Activated T-helper 2 cell treated with anti-CD3 and anti-CD28 coated beads, Interferon-gamma antibody, Interleukin-2, Interleukin-4, amounts not matched to agents 10 μg/mL and 5 μg/mL and 100 μg/mL, durations not matched to agents 14 hours and 24 hours and 36 hours (primary cell): ENCODE results near the gene GNAL. TPM values are rescaled to one million over a fixed set of nuclear protein-coding genes. Genes with fewer than 3 reads are reported as not detected.
A peak's percentile ranks its signal among the peaks of the same experiment; 100 is the strongest.
"Not testable (repeated sequence)": the region's sequence is repeated elsewhere in the genome, so short reads cannot be mapped to it uniquely, and the experiment has no call there.

Source experiments
- DNase-seq: peaks from one replicate; pipeline ENCODE4 v3.0.0; 2021; ENCODE audit warnings: low spot score
- H3K27ac Mint-ChIP-seq: one replicate; pipeline ENCODE4 v1.8.0; 2021; ENCODE audit warnings: mixed read lengths
- H3K27me3 Mint-ChIP-seq: one replicate; pipeline ENCODE4 v1.8.0; 2021; ENCODE audit warnings: low read depth, mixed read lengths
- H3K36me3 Mint-ChIP-seq: one replicate; pipeline ENCODE4 v1.8.0; 2021; ENCODE audit warnings: low read depth, mixed read lengths
- H3K4me1 Mint-ChIP-seq: one replicate; pipeline ENCODE4 v1.8.0; 2021; ENCODE audit warnings: low read depth, mixed read lengths
- H3K4me3 Mint-ChIP-seq: one replicate; pipeline ENCODE4 v1.8.0; 2021; ENCODE audit warnings: low read depth, mild to moderate bottlenecking, moderate library complexity, mixed read lengths
- H3K9me3 Mint-ChIP-seq: one replicate; pipeline ENCODE4 v1.8.0; 2021; ENCODE audit warnings: mixed read lengths
- intact Hi-C: fragments of 100-400 bp; cut with micrococcal nuclease; formaldehyde crosslinking; loops from one replicate; pipeline ENCODE4 v1.15.1; 2023
- total RNA-seq: library from RNA; stranded (reverse); gene quantifications from 2 replicates; pipeline ENCODE4 v1.2.3, GENCODE V29; 2022

GNAL gene
- total RNA-seq, 1 donor from 2014 or later: 0.52 TPM

- Mint-ChIP-seq H3K9me3 (no peaks in the 10 kb centered on the region), H3K4me3 (no peak overlapping the region), H3K36me3 (no peaks in the 10 kb centered on the region), H3K27ac (no peak overlapping the region), H3K4me1 (no peaks in the 10 kb centered on the region), H3K27me3 (peaks cover 13% of the 10 kb centered on the region)
- DNase-seq: no peak
- intact Hi-C loops: no loop called here
Observed at GRCh38 chr18:11714244-11714918, 25.3 kb downstream of the GNAL start.

GRCh38 chr18:11716767-11717315 lies 27.8 kb downstream of the GNAL start:
- H3K27me3 Mint-ChIP-seq, H3K27ac Mint-ChIP-seq, H3K4me1 Mint-ChIP-seq, H3K9me3 Mint-ChIP-seq, DNase-seq, intact Hi-C loops, H3K4me3 Mint-ChIP-seq, H3K36me3 Mint-ChIP-seq: not testable (repeated sequence)

- intact Hi-C loops: no loop called here
- DNase-seq: no peak
- Mint-ChIP-seq H3K4me3 (no peak overlapping the region), H3K36me3 (no peaks in the 10 kb centered on the region), H3K9me3 (no peaks in the 10 kb centered on the region), H3K27me3 (peaks cover 4% of the 10 kb centered on the region), H3K27ac (no peak overlapping the region), H3K4me1 (no peaks in the 10 kb centered on the region)
Observed at GRCh38 chr18:11719050-11719449, 30.0 kb downstream of the GNAL start.

- Mint-ChIP-seq H3K36me3 (no peaks in the 10 kb centered on the region), H3K27me3 (peaks cover 4% of the 10 kb centered on the region), H3K9me3 (no peaks in the 10 kb centered on the region), H3K4me1 (no peaks in the 10 kb centered on the region), H3K4me3 (no peak overlapping the region), H3K27ac (no peak overlapping the region)
- no peak for DNase-seq
- intact Hi-C loops: no loop called here
Observed at GRCh38 chr18:11719621-11720020, 30.6 kb downstream of the GNAL start.

GRCh38 chr18:11721720-11722119 lies 32.7 kb downstream of the GNAL start:
- H3K9me3 Mint-ChIP-seq: no peaks in the 10 kb centered on the region
- no peak for DNase-seq
- no peak overlapping the region for H3K27ac Mint-ChIP-seq
- H3K4me3 Mint-ChIP-seq: no peak overlapping the region
- H3K27me3 Mint-ChIP-seq: peaks cover 11% of the 10 kb centered on the region
- no peaks in the 10 kb centered on the region for H3K36me3 Mint-ChIP-seq
- intact Hi-C loops: no loop called here
- H3K4me1 Mint-ChIP-seq: no peaks in the 10 kb centered on the region

DNA sequence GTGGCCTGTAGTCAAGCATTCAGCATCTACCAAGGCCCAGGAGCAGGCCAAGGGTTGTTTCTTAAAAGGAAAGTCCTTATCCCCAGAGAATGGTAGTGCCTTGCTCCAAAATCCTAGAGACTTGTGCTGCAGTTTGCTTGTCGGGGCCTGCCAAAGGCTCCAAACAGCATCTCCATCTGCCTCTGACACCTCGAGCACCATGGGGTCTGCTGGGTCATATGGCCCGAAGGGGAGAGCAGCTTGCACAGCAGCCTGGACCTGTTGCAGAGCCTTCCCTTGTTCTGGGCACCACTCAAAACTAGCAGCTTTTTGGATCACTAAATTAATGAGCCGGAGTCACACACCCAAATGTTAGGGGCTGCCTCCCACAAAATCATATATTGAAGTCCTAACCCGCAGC lies 35.7 kb downstream of the GNAL start:
- intact Hi-C loops: no loop called here
- Mint-ChIP-seq H3K4me1 (no peaks in the 10 kb centered on the region), H3K27me3 (peaks cover 18% of the 10 kb centered on the region), H3K27ac (no peak overlapping the region), H3K4me3 (no peak overlapping the region), H3K36me3 (no peaks in the 10 kb centered on the region), H3K9me3 (no peaks in the 10 kb centered on the region)
- DNase-seq: no peak

DNA sequence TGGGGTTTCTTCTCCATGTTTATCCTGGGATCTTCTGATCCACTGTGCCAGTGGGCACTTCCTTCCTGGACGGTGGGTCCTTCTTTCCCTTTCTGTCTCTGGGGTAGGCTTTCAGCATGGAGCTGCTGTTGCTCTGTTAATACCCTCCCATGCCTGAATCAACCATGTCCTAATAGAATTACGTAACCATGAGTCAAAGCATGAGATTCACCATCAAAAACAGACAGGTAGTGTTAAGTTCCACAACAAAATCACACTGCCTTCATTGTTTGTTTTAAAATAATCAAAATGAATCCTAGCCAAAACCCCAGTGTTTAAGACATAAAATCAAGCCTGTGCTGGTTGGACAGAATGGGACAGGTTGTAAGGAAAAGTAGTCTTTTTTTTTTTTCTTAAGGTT lies 37.5 kb downstream of the GNAL start:
- peaks cover 18% of the 10 kb centered on the region for H3K27me3 Mint-ChIP-seq
- H3K27ac Mint-ChIP-seq: no peak overlapping the region
- no peaks in the 10 kb centered on the region for H3K9me3 Mint-ChIP-seq
- no peak overlapping the region for H3K4me3 Mint-ChIP-seq
- DNase-seq: no peak
- H3K4me1 Mint-ChIP-seq: no peaks in the 10 kb centered on the region
- no peaks in the 10 kb centered on the region for H3K36me3 Mint-ChIP-seq
- intact Hi-C loops: no loop called here

DNA sequence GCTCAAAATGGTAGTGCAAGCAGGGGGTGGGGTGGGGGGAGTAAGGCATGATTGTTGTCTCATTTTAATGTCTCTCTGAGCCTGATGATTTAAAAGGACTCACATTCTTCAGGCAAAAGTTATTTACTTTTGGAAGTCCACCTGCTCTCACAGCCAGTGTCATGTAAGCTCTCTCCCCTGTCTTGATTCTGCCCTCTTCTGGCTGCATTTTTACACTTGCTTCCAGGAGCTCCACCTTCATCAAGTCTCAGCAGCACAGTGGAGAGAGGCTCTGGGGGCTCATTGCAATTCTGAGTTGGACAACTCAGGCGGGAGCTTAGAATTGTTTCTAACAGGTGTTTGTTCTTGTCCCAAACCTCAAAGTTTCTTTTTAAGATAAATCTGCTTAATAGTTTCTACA lies 39.2 kb downstream of the GNAL start:
- no peak overlapping the region for H3K4me3 Mint-ChIP-seq
- H3K27me3 Mint-ChIP-seq: peaks cover 28% of the 10 kb centered on the region
- H3K4me1 Mint-ChIP-seq: no peaks in the 10 kb centered on the region
- intact Hi-C loops: no loop called here
- no peak for DNase-seq
- no peak overlapping the region for H3K27ac Mint-ChIP-seq
- no peaks in the 10 kb centered on the region for H3K36me3 Mint-ChIP-seq
- no peaks in the 10 kb centered on the region for H3K9me3 Mint-ChIP-seq

- H3K36me3 Mint-ChIP-seq: no peaks in the 10 kb centered on the region
- no peaks in the 10 kb centered on the region for H3K4me1 Mint-ChIP-seq
- H3K9me3 Mint-ChIP-seq: no peaks in the 10 kb centered on the region
- DNase-seq: no peak
- H3K27ac Mint-ChIP-seq: no peak overlapping the region
- no peak overlapping the region for H3K4me3 Mint-ChIP-seq
- intact Hi-C loops: no loop called here
- H3K27me3 Mint-ChIP-seq: peaks cover 33% of the 10 kb centered on the region
Observed at GRCh38 chr18:11729556-11729955, 40.5 kb downstream of the GNAL start.

GRCh38 chr18:11733031-11733430 lies 44.0 kb downstream of the GNAL start:
- Mint-ChIP-seq H3K36me3 (no peaks in the 10 kb centered on the region), H3K27me3 (peaks cover 36% of the 10 kb centered on the region), H3K27ac (no peak overlapping the region), H3K9me3 (no peaks in the 10 kb centered on the region), H3K4me3 (no peak overlapping the region), H3K4me1 (no peaks in the 10 kb centered on the region)
- intact Hi-C loops: loop anchor here (1.0 to 5.0 kb wide), 4 partner anchors 139 to 306 kb away; no protein-coding TSS in a partner anchor
- DNase-seq: peak; percentile 55

DNA sequence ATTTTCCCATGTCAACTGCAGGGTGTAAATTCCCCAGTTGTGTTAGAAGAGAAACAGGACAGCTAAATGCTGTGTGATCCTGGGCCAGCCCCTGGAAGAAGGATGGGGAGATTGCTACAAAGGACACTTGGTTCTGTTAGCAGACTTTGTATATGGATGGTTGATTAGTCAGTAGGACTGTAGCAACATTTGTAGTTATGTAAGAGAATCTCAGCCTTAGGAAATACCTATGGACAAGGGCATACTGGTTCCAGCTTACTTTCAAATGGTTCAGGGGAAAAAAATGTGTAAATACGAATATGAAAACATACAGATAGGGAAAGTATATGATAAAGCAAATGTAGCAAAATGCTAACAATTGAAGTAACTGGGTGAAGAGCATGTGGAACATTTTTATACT lies 47.6 kb downstream of the GNAL start:
- Mint-ChIP-seq H3K36me3 (no peaks in the 10 kb centered on the region), H3K27ac (no peak overlapping the region), H3K4me1 (no peaks in the 10 kb centered on the region), H3K4me3 (no peak overlapping the region), H3K9me3 (no peaks in the 10 kb centered on the region), H3K27me3 (peaks cover 36% of the 10 kb centered on the region)
- DNase-seq: no peak
- intact Hi-C loops: no loop called here

GRCh38 chr18:11739893-11740292 lies 50.8 kb downstream of the GNAL start:
- peaks cover 31% of the 10 kb centered on the region for H3K27me3 Mint-ChIP-seq
- no peak overlapping the region for H3K27ac Mint-ChIP-seq
- H3K4me1 Mint-ChIP-seq: no peaks in the 10 kb centered on the region
- DNase-seq: no peak
- intact Hi-C loops: no loop called here
- no peak overlapping the region for H3K4me3 Mint-ChIP-seq
- no peaks in the 10 kb centered on the region for H3K9me3 Mint-ChIP-seq
- no peaks in the 10 kb centered on the region for H3K36me3 Mint-ChIP-seq

GRCh38 chr18:11740461-11740860 lies 51.4 kb downstream of the GNAL start:
- intact Hi-C loops: no loop called here
- Mint-ChIP-seq H3K36me3 (no peaks in the 10 kb centered on the region), H3K27ac (no peak overlapping the region), H3K4me1 (no peaks in the 10 kb centered on the region), H3K9me3 (no peaks in the 10 kb centered on the region), H3K4me3 (no peak overlapping the region), H3K27me3 (peaks cover 31% of the 10 kb centered on the region)
- DNase-seq: no peak
